ENCODE measurements around the gene RAP1A.
A peak's percentile ranks its signal among the peaks of the same experiment; 100 is the strongest.
"Not testable (repeated sequence)": the region's sequence is repeated elsewhere in the genome, so short reads cannot be mapped to it uniquely, and the experiment has no call there.

The RAP1A gene

DNA sequence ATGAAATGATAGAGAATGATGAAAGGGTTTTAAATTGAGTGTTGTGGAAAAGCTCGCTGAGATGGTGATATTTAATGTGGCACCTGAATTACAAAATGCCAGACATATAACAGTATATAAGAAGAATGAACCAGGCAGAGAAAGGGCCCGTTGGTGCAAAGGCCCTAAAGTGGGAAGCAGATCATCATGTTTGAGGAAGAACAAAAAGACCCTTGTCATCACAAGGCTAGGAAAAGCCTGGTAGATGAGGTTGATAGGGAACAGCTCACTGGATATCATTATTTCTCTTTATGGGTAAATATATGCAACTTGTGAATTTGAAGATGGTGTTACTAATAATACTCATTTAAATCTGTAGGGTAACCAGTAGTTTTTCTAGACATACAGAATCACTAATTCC, 11.0 kb downstream of the RAP1A start:
- DNase-seq = no peak

GRCh38 chr1:111631502-111631901, 11.9 kb downstream of the RAP1A start:
- no peak for DNase-seq

DNA sequence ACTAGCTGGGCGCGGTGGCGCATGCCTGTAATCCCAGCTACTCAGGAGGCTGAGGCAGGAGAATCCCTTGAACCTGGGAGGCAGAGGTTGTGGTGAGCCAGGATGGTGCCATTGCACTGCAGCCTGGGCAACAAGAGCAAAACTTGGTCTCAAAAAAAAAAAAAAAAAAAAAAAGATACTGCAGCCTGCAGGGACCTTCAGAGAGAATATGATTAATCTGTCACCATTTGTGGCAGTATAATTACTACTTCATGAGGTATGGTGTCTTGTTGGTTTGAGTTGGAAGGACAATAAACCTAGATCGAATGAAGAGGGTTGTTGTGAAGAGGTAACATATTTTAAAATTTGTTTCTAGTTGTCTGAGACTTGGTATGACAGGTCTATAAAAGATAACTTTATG, 13.2 kb downstream of the RAP1A start:
- DNase-seq = not testable (repeated sequence)

- DNase-seq = peak; percentile 16
Measured at GRCh38 chr1:111633736-111634247, 14.2 kb downstream of the RAP1A start.

GRCh38 chr1:111635324-111636009, 15.9 kb downstream of the RAP1A start:
- DNase-seq = no peak

- no peak for DNase-seq
Measured at GRCh38 chr1:111638320-111638719, 18.7 kb downstream of the RAP1A start.

DNA sequence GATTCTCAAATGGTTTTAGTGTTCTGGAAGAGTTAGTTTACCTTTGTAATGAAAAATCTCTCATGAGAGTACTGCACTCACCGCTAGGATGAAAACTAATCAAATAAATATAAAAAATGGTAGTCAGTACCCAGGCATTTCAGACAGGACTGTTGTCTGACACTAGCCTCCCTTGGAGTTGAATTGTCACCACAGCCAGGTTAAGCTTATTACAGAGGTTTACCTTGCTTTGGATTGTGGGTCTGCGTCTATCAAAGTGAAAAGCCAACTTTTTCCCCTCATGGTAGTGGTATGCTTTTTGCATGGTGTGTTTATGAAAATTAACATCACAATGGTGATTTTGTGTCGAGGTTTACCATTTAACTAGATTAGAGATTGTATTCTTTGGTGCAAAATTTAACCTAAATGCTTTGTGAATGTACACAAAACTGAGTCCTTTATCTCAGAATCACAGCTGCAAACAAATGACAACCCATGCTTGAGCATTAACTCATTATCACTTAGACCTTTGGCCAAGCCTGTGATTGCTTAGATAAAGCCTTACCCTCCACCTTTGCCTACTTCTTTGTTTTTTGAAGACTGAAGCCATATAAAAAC, 20.1 kb downstream of the RAP1A start:
- DNase-seq = no peak

- no peak for DNase-seq
Measured at GRCh38 chr1:111643097-111643496, 23.5 kb downstream of the RAP1A start.

DNA sequence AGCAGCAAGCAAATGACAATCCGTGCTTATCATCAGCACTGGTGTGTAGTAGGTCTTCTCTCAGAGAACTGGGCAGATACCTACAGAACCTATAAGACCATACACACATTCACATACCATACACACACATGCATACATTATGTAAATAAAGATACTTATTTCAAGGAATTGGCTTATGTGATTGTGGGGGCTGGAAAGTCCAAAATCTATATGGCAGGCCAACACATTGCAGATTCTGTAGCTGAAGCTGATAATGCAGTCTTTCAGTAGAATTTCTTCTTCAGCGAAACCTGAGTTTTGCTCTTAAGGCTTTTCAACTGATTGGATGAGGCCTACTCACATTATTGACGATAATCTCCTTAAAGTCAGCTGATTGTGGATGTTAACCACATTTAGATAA, 24.1 kb downstream of the RAP1A start:
- DNase-seq = no peak

GRCh38 chr1:111644506-111644905, 24.9 kb downstream of the RAP1A start:
- DNase-seq = no peak

GRCh38 chr1:111647736-111648135, 28.1 kb downstream of the RAP1A start:
- DNase-seq = no peak

- peak; percentile 3 for DNase-seq
Measured at GRCh38 chr1:111648806-111649205, 29.2 kb downstream of the RAP1A start.

DNA sequence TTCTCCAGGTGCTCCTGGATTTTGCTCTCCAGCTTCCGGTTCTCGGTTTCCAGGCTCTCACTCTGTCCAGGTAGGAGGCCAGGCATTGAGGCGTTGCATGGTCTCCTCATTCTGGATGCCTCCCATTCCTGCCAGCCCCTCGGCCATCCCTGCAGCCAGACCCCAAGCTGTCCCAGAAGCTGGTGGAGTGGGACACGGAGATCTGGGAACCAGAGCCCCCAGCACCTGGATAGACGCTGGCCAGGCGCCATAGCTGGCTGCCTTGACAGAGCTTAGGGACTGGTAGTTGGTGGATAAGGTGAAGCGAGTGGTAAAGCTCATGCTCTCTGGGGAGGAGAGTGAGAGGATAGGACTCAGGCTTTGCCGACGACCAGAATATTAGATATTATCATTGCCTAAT, 29.6 kb downstream of the RAP1A start:
- no peak for DNase-seq

GRCh38 chr1:111649648-111650047, 30.1 kb downstream of the RAP1A start:
- DNase-seq = no peak

GRCh38 chr1:111653709-111654108, 34.1 kb downstream of the RAP1A start:
- no peak for DNase-seq

DNA sequence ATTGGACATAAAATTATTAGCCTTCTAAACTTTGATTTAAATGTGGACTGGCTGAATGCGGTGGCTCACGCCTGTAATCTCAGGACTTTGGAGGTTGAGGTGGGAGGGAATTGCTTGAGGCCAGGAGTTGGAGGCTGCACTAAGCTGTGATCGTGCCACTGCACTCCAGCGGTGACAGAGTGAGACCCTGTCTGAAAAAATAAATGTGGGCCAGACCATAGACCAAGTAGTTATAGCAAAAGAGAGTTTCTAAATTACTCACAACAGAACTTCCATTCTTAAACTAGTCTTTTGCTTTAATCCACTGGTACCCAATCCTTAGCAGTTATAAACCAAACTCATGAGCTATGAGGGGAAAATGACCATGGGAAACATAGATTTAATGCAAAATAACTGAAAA, 35.2 kb downstream of the RAP1A start:
- DNase-seq = no peak

DNA sequence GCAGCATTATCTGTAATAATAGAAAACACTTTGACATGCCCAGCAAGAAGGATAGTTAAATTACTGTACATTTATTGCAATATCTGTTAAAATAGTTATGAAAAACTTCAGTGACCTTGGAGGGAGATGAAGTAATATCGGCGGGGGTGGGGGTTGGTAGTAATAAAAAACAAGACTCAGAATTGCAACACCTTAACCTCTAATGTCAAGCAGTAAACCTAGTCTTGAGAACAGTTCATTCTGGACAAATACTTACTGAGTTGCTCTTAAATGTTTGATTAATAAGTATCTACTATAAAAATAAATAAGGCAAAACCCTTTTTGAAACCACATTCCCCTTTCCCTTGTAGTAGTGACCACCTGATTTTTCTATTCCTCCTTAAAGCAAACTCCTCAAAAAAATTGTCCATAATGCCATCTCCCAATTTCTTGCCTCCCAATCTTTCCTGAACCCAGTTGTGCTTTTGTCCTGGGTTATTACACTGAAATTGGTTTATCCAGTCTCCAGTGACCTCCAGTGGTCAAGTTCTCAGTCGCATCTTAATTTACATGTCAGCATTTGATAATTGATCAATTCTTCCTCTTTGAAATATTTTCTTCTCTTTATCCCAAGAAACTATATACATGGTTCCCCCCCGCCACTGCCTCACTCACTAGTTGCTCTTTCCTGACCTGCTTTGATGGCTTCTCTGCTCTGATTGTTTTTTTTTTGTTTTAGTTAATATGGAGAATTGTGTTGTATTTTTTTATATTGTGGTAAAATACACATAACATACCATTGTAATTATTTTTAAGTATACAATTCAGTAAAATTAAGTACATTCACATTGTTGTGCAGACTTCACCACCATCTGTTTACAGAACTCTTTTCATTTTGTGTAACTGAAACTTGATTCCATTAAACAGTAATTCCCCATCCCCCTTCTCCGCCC, 36.8 kb downstream of the RAP1A start:
- peak; percentile 69 for DNase-seq

GRCh38 chr1:111658622-111659021, 39.0 kb downstream of the RAP1A start:
- no peak for DNase-seq

DNA sequence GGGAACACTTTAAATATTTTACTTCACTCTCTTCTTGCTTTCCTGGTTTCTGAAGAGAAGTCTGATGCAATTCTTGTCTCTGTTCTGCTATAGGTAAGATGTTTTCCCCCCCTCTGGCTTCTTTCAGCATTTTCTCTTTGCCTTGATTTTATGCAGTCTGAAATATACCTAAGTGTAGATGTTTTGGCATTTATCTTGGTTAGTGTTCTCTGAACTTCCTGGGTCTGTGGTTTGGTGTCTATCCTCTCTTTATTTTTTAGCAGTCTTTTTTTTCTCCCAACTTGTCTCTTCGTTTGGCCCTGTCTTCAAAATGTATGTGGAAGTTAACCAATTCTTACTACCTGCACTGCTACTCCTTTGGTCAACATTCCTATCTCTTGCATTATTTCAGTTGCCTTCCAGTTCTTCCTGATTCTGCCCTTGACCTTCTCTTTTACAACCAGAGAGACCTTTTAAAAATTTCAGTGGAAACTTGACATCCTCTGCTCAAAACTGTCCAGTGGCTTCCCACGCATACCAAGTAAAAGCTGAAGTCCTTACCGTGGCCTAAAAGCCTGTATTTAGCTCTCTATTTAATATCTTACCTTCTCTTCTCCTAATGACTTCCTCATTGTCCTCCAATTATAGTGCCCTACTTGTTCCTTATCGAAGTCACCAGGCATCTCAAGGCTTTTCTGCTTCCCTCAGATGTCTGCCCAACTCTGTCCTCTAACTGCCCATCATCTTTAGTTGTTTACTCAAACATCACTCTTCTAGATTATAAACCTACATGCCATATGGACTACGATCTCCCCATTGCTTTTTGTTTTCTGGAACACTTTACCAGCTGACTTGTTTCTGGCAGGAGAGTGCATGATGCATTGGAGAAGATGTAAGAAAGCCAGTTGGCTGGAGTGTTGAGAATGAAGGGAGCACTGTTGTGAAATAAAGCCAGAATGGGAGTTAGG, 40.9 kb downstream of the RAP1A start:
- no peak for DNase-seq

GRCh38 chr1:111664652-111665051, 45.1 kb downstream of the RAP1A start:
- DNase-seq = no peak

DNA sequence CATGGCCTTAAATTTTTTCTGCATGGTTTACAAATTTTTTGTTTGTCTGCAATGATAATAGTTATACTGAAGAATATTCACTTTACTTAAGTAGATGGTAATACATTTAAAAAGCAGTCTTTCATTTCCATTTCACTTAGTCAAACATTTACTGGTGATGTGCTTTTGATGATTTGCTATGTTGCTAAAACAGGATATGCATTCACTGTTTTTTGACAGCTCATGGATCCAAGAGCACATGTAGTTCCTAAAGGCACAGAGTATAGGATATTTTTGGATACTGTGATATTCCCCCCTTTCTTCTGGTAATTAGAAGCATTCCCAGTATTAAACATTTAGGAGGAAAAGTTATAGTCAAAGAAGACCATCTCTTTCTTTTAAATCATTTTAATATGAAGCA, 45.9 kb downstream of the RAP1A start:
- no peak for DNase-seq

- no peak for DNase-seq
Measured at GRCh38 chr1:111666828-111667227, 47.2 kb downstream of the RAP1A start.

Measured in DMS53 (cell line).